PFSK-1 (cell line): ENCODE results near the gene NFIA.

Source experiments
- POLR2AphosphoS5 ChIP-seq: IDR thresholded peaks from 2 replicates; pipeline ENCODE4 v1.6.1; 2012; ENCODE audit warnings: low read depth, mild to moderate bottlenecking, control low read depth, low read length, moderate library complexity
- TAF1 ChIP-seq: IDR thresholded peaks from 2 replicates; pipeline ENCODE4 v1.6.1; 2012; ENCODE audit warnings: low read length, control low read depth, borderline replicate concordance; ENCODE audit not compliant: insufficient read depth
- TF ChIP-seq, protein P1 (sequence below), 2 experiments: IDR thresholded peaks; 2 replicates each; pipeline versions ENCODE4 v1.6.1 to v1.8.0; 2011 to 2012; ENCODE audit warnings: low read depth in 2 of 2, low read length in 2 of 2, control low read depth in 1 of 2, inconsistent platforms in 1 of 2, mild to moderate bottlenecking in 1 of 2, moderate library complexity in 1 of 2; ENCODE audit not compliant: insufficient read depth in 1 of 2

DNA sequence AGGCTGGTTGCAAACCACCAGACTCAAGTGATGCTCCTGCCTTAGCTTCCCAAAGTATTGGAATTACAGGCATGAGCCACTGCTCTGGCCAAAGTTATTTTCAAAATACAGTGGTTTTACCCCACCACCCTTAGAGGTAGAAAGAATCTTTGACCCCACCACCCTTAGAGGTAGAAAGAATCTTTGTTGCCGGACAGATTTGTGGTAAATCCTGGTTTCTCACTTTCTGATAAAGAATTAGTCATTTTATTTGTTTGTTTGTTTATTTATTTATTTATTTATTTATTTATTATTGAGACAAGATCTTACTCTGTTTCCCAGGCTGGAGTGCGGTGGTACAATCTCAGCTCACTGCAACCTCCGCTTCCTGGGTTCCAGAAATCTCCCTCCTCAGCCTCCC is 55.9 kb downstream of the NFIA start:
- no peak for TF ChIP-seq POLR2AphosphoS5
- TF ChIP-seq, protein P1, sequence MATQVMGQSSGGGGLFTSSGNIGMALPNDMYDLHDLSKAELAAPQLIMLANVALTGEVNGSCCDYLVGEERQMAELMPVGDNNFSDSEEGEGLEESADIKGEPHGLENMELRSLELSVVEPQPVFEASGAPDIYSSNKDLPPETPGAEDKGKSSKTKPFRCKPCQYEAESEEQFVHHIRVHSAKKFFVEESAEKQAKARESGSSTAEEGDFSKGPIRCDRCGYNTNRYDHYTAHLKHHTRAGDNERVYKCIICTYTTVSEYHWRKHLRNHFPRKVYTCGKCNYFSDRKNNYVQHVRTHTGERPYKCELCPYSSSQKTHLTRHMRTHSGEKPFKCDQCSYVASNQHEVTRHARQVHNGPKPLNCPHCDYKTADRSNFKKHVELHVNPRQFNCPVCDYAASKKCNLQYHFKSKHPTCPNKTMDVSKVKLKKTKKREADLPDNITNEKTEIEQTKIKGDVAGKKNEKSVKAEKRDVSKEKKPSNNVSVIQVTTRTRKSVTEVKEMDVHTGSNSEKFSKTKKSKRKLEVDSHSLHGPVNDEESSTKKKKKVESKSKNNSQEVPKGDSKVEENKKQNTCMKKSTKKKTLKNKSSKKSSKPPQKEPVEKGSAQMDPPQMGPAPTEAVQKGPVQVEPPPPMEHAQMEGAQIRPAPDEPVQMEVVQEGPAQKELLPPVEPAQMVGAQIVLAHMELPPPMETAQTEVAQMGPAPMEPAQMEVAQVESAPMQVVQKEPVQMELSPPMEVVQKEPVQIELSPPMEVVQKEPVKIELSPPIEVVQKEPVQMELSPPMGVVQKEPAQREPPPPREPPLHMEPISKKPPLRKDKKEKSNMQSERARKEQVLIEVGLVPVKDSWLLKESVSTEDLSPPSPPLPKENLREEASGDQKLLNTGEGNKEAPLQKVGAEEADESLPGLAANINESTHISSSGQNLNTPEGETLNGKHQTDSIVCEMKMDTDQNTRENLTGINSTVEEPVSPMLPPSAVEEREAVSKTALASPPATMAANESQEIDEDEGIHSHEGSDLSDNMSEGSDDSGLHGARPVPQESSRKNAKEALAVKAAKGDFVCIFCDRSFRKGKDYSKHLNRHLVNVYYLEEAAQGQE (IDR thresholded peaks at IDR 0.05; ENCODE audit: insufficient read depth in 1 of 2, low read depth in 2 of 2, low read length in 2 of 2), result no peak
- no peak for TF ChIP-seq TAF1
